ENCODE measurements around the gene TESMIN. TPM values are rescaled to one million over a fixed set of nuclear protein-coding genes. Genes with fewer than 3 reads are reported as not detected.

The TESMIN gene
- total RNA-seq, 1 donor from 2014 or later, result 0.56 TPM

- Mint-ChIP-seq H3K4me3 (ENCODE audit: unreplicated experiment) (no peak overlapping the region), H3K27ac (ENCODE audit: unreplicated experiment) (no peak overlapping the region), H3K9me3 (ENCODE audit: unreplicated experiment) (no peaks in the 10 kb centered on the region), H3K36me3 (ENCODE audit: unreplicated experiment) (peaks cover 77% of the 10 kb centered on the region), H3K27me3 (ENCODE audit: unreplicated experiment) (no peaks in the 10 kb centered on the region), H3K4me1 (ENCODE audit: unreplicated experiment) (peaks cover 2% of the 10 kb centered on the region)
- no peak for TF ChIP-seq CTCF (IDR thresholded peaks at IDR 0.05)
- no peak for DNase-seq (ENCODE audit: extremely low spot score, unreplicated experiment)
Observed at GRCh38 chr11:68775951-68776388, 24.6 kb upstream of the TESMIN start.

- Mint-ChIP-seq H3K36me3 (ENCODE audit: unreplicated experiment) (peaks cover 79% of the 10 kb centered on the region), H3K4me3 (ENCODE audit: unreplicated experiment) (no peak overlapping the region), H3K4me1 (ENCODE audit: unreplicated experiment) (peaks cover 2% of the 10 kb centered on the region), H3K9me3 (ENCODE audit: unreplicated experiment) (no peaks in the 10 kb centered on the region), H3K27me3 (ENCODE audit: unreplicated experiment) (no peaks in the 10 kb centered on the region), H3K27ac (ENCODE audit: unreplicated experiment) (no peak overlapping the region)
- no peak for TF ChIP-seq CTCF (IDR thresholded peaks at IDR 0.05)
- DNase-seq (ENCODE audit: extremely low spot score, unreplicated experiment), result no peak
Observed at GRCh38 chr11:68774194-68774585, 22.9 kb upstream of the TESMIN start.

GRCh38 chr11:68773521-68774193 is 22.3 kb upstream of the TESMIN start:
- no peak overlapping the region for H3K4me3 Mint-ChIP-seq (ENCODE audit: unreplicated experiment)
- no peak for TF ChIP-seq CTCF (IDR thresholded peaks at IDR 0.05)
- H3K4me1 Mint-ChIP-seq (ENCODE audit: unreplicated experiment), result peaks cover 2% of the 10 kb centered on the region
- no peak overlapping the region for H3K27ac Mint-ChIP-seq (ENCODE audit: unreplicated experiment)
- peaks cover 80% of the 10 kb centered on the region for H3K36me3 Mint-ChIP-seq (ENCODE audit: unreplicated experiment)
- H3K9me3 Mint-ChIP-seq (ENCODE audit: unreplicated experiment), result no peaks in the 10 kb centered on the region
- DNase-seq (ENCODE audit: extremely low spot score, unreplicated experiment), result no peak
- no peaks in the 10 kb centered on the region for H3K27me3 Mint-ChIP-seq (ENCODE audit: unreplicated experiment)

- H3K36me3 Mint-ChIP-seq (ENCODE audit: unreplicated experiment), result peaks cover 80% of the 10 kb centered on the region
- H3K9me3 Mint-ChIP-seq (ENCODE audit: unreplicated experiment), result no peaks in the 10 kb centered on the region
- no peak for DNase-seq (ENCODE audit: extremely low spot score, unreplicated experiment)
- no peak overlapping the region for H3K27ac Mint-ChIP-seq (ENCODE audit: unreplicated experiment)
- H3K4me1 Mint-ChIP-seq (ENCODE audit: unreplicated experiment), result peaks cover 2% of the 10 kb centered on the region
- TF ChIP-seq CTCF (IDR thresholded peaks at IDR 0.05), result no peak
- no peak overlapping the region for H3K4me3 Mint-ChIP-seq (ENCODE audit: unreplicated experiment)
- H3K27me3 Mint-ChIP-seq (ENCODE audit: unreplicated experiment), result no peaks in the 10 kb centered on the region
Observed at GRCh38 chr11:68772936-68773335, 21.6 kb upstream of the TESMIN start.

- no peaks in the 10 kb centered on the region for H3K27me3 Mint-ChIP-seq (ENCODE audit: unreplicated experiment)
- no peak overlapping the region for H3K27ac Mint-ChIP-seq (ENCODE audit: unreplicated experiment)
- no peaks in the 10 kb centered on the region for H3K4me1 Mint-ChIP-seq (ENCODE audit: unreplicated experiment)
- no peak for TF ChIP-seq CTCF (IDR thresholded peaks at IDR 0.05)
- DNase-seq (ENCODE audit: extremely low spot score, unreplicated experiment), result no peak
- H3K9me3 Mint-ChIP-seq (ENCODE audit: unreplicated experiment), result no peaks in the 10 kb centered on the region
- peaks cover 64% of the 10 kb centered on the region for H3K36me3 Mint-ChIP-seq (ENCODE audit: unreplicated experiment)
- H3K4me3 Mint-ChIP-seq (ENCODE audit: unreplicated experiment), result no peak overlapping the region
Observed at GRCh38 chr11:68770781-68771180, 19.5 kb upstream of the TESMIN start.
